GM18511 (cell line): ENCODE results near the gene DLGAP4.

Source experiments
- ATAC-seq: cut with Tn5 transposase; IDR thresholded peaks from one replicate; pipeline ENCODE4 v1.9.1; 2021; ENCODE audit warnings: mild to moderate bottlenecking, moderate library complexity; ENCODE audit not compliant: unreplicated experiment

Gene DLGAP4

GRCh38 chr20:36307412-36308325, 1.5 kb downstream of the DLGAP4 start:
- ATAC-seq, result no peak

- no peak for ATAC-seq
Observed at GRCh38 chr20:36308353-36308752, 2.2 kb downstream of the DLGAP4 start.

GRCh38 chr20:36308986-36309385, 2.8 kb downstream of the DLGAP4 start:
- no peak for ATAC-seq

- ATAC-seq, result no peak
Observed at GRCh38 chr20:36309643-36310042, 3.5 kb downstream of the DLGAP4 start.

GRCh38 chr20:36310215-36310981, 4.3 kb downstream of the DLGAP4 start:
- ATAC-seq, result no peak

- ATAC-seq, result no peak
Observed at GRCh38 chr20:36311141-36311853, 5.2 kb downstream of the DLGAP4 start.

- ATAC-seq, result no peak
Observed at GRCh38 chr20:36311854-36312723, 6.0 kb downstream of the DLGAP4 start.

GRCh38 chr20:36312724-36313441, 6.7 kb downstream of the DLGAP4 start:
- no peak for ATAC-seq

- ATAC-seq, result no peak
Observed at GRCh38 chr20:36313476-36313875, 7.3 kb downstream of the DLGAP4 start.

GRCh38 chr20:36313926-36314325, 7.8 kb downstream of the DLGAP4 start:
- no peak for ATAC-seq

GRCh38 chr20:36314734-36315544, 8.8 kb downstream of the DLGAP4 start:
- no peak for ATAC-seq

GRCh38 chr20:36315545-36316351, 9.6 kb downstream of the DLGAP4 start:
- no peak for ATAC-seq

- no peak for ATAC-seq
Observed at GRCh38 chr20:36317675-36318074, 11.5 kb downstream of the DLGAP4 start.

GRCh38 chr20:36318166-36318565, 12.0 kb downstream of the DLGAP4 start:
- ATAC-seq, result no peak

GRCh38 chr20:36319356-36320260, 13.5 kb downstream of the DLGAP4 start:
- ATAC-seq, result no peak

- ATAC-seq, result no peak
Observed at GRCh38 chr20:36320261-36320897, 14.2 kb downstream of the DLGAP4 start.
